ENCODE results near the gene NUP35. TPM values are rescaled to one million over a fixed set of nuclear protein-coding genes. Genes with fewer than 3 reads are reported as not detected.

NUP35 gene
- total RNA-seq, 2 experiments from 2014 or later, result 36.0 to 50.5 TPM

DNA sequence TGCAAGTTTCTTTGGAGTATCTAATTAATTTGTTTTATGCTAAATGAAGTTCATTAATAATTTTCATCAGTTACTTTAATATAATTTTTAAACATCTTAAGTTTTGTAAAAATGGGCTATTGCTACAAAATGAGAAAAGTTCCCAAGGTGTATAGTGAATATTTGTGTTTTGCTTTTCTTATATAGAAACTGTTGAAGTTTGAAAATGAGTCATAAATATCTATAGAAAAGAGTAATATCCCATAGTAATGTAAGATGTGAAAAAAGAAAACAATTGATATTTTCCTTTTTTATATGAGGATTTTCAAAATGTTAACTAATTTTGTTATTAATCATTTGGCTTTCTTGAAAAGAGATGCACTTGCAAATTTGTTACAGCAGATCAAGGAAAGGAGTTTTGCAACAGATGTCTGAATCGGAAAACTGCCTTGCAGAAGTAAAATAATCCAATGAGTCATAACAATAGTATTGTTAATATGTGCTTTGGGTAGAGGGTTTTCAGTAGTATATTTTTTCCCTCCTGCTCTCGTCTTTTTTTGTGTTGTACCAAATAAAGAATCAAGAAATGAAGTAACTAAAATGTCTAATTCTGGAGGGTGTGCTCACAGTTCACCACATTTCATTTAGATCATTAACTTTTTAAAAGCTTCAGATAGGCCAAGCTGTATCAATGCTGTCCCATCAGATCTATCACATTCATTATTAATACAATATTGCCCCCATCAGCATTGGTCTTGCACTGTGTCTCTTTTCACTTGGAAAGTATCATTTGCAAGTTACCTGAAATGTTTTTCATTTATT lies 30.2 kb upstream of the NUP35 start:
- POLR2A ChIA-PET, result no interaction called here

DNA sequence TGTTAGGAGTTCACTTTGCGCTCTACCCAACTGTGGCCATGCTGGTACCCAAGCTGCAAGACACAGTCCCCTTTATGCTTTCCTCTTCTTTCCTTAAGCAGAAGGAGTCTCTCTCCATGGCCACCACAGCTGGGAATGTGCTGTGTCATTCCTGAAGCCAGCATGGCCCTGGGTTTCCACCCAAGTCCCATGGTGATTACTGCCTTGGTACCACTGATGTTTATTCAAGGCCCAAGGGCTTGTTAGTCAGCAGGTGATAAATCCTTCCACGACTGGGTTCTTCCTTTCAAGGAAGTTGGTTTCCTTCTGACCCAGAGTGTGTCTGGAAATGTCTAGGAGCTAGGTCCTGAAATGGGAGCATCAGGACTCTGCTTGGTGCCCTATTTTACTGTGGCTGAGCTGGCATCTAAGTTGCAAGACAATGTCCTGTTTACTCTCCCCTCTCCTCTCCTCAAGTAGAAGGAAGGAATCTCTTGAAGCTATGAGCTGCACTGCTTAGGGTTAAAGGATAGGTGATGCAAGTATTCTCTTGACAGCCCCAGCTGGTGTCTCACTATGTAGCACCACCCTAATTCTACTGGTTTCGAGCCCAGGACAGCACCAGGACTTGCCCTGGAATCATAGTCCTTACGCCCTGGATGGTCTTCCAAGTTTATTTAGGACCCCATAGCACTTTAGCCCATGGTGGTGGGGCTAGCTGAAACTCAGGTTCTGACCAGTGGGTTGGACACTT lies 18.7 kb upstream of the NUP35 start:
- H3K27me3 Mint-ChIP-seq, result peaks cover 7% of the 10 kb centered on the region
- CTCF ChIA-PET, result no interaction called here
- intact Hi-C loops (cut with DNase I, micrococcal nuclease), result no loop called here
- H3K27ac Mint-ChIP-seq, result no peak overlapping the region
- H3K9me3 Mint-ChIP-seq (ENCODE audit: low read depth), result no peaks in the 10 kb centered on the region
- no peaks in the 10 kb centered on the region for H3K36me3 Mint-ChIP-seq (ENCODE audit: low read depth)
- ATAC-seq, result no peak
- DNase-seq, result no peak
- H3K4me3 Mint-ChIP-seq, result no peak overlapping the region
- no peaks in the 10 kb centered on the region for H3K4me1 Mint-ChIP-seq
- POLR2A ChIA-PET, result no interaction called here

More for the DNA sequence above, 30.2 kb upstream of the NUP35 start:
- no peak for ATAC-seq
- H3K4me3 Mint-ChIP-seq, result no peak overlapping the region
- H3K27me3 Mint-ChIP-seq, result no peaks in the 10 kb centered on the region
- no peaks in the 10 kb centered on the region for H3K9me3 Mint-ChIP-seq (ENCODE audit: low read depth)
- CTCF ChIA-PET, result interaction anchor here (0.7 to 1.1 kb wide), 3 partner anchors 15 to 39 kb away, joined by 3 to 4 read pairs (median 3); no protein-coding TSS in a partner anchor
- no peak overlapping the region for H3K27ac Mint-ChIP-seq
- no peaks in the 10 kb centered on the region for H3K4me1 Mint-ChIP-seq
- intact Hi-C loops (cut with DNase I, micrococcal nuclease), result no loop called here
- DNase-seq, result no peak
- no peaks in the 10 kb centered on the region for H3K36me3 Mint-ChIP-seq (ENCODE audit: low read depth)

DNA sequence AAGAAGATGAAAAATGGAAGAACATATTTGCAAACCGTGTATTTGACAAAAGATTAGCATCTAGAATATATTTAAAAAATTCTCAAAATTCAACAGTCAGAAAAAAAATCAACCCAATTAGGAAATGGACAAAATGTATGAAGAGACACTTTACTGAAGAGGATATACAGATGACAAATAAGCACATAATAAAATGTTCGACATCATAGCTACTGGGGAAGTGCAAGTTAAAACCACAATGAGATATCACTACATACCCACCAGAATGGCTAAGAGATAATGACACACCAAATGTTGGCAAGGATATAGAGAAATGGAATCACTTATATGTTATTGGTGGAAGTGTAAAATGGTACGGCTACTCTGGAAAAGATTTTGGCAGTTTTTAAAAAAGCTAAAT lies 11.7 kb upstream of the NUP35 start:
- ChIA-PET POLR2A (no interaction called here), CTCF (no interaction called here)
- H3K4me3 Mint-ChIP-seq, result no peak overlapping the region
- H3K36me3 Mint-ChIP-seq (ENCODE audit: low read depth), result no peaks in the 10 kb centered on the region
- no peak for DNase-seq
- no peak for ATAC-seq
- no peaks in the 10 kb centered on the region for H3K9me3 Mint-ChIP-seq (ENCODE audit: low read depth)
- intact Hi-C loops (cut with DNase I, micrococcal nuclease), result no loop called here
- peaks cover 2% of the 10 kb centered on the region for H3K4me1 Mint-ChIP-seq
- peaks cover 12% of the 10 kb centered on the region for H3K27me3 Mint-ChIP-seq
- H3K27ac Mint-ChIP-seq, result no peak overlapping the region

DNA sequence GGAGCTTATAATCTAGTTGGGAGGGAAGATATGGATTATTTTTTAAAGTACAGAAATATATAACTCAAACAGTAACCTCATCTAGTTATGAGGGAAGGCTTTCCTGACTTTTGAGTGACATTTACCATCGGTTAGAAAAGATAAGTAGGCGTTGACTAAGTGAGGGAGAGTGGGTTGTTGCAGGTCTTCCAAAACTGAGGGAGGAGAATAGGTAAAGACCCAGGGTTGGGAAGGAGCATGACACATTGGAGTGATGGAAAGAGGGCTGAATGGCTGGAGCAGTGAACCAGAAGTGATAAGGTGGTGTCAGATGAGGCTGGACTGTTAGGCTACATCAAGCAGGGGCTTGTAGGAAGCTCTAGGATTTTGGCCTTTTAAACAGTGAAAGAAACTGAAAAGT lies 10.6 kb upstream of the NUP35 start:
- intact Hi-C loops (cut with DNase I, micrococcal nuclease), result no loop called here
- Mint-ChIP-seq H3K27me3 (peaks cover 14% of the 10 kb centered on the region), H3K4me3 (no peak overlapping the region), H3K4me1 (peaks cover 2% of the 10 kb centered on the region), H3K36me3 (ENCODE audit: low read depth) (no peaks in the 10 kb centered on the region), H3K9me3 (ENCODE audit: low read depth) (no peaks in the 10 kb centered on the region), H3K27ac (no peak overlapping the region)
- CTCF ChIA-PET, result interaction anchor here (0.8 kb wide), 1 partner anchor 24 kb away, joined by 3 read pairs; no protein-coding TSS in a partner anchor
- POLR2A ChIA-PET, result no interaction called here
- DNase-seq, result no peak
- ATAC-seq, result no peak

DNA sequence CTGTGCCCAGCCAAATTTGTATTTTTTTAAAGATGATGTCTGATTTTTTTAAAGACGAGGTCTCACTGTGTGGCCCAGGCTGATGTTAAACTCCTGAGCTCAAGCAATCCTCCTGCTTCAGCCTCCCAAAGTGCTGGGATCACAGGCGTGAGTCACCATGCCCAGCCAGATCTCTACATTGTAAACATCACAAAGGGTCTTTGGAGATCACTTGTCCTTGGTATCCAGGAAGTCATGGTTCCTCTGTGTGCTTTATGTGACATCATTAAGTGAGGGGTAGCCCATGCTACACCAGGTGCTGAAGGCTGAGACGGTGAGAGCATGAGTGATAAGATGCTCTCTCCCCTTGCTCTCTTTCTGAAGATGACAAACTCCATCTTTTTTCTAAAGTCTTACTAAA lies 7.0 kb upstream of the NUP35 start:
- no peaks in the 10 kb centered on the region for H3K36me3 Mint-ChIP-seq (ENCODE audit: low read depth)
- H3K27me3 Mint-ChIP-seq, result peaks cover 20% of the 10 kb centered on the region
- ChIA-PET POLR2A (no interaction called here), CTCF (interaction anchor here (0.6 kb wide), 1 partner anchor 11 kb away, joined by 5 read pairs; no protein-coding TSS in a partner anchor)
- intact Hi-C loops (cut with DNase I, micrococcal nuclease), result no loop called here
- no peak overlapping the region for H3K27ac Mint-ChIP-seq
- ATAC-seq, result no peak
- peaks cover 2% of the 10 kb centered on the region for H3K4me1 Mint-ChIP-seq
- no peak for DNase-seq
- H3K4me3 Mint-ChIP-seq, result no peak overlapping the region
- H3K9me3 Mint-ChIP-seq (ENCODE audit: low read depth), result no peaks in the 10 kb centered on the region

DNA sequence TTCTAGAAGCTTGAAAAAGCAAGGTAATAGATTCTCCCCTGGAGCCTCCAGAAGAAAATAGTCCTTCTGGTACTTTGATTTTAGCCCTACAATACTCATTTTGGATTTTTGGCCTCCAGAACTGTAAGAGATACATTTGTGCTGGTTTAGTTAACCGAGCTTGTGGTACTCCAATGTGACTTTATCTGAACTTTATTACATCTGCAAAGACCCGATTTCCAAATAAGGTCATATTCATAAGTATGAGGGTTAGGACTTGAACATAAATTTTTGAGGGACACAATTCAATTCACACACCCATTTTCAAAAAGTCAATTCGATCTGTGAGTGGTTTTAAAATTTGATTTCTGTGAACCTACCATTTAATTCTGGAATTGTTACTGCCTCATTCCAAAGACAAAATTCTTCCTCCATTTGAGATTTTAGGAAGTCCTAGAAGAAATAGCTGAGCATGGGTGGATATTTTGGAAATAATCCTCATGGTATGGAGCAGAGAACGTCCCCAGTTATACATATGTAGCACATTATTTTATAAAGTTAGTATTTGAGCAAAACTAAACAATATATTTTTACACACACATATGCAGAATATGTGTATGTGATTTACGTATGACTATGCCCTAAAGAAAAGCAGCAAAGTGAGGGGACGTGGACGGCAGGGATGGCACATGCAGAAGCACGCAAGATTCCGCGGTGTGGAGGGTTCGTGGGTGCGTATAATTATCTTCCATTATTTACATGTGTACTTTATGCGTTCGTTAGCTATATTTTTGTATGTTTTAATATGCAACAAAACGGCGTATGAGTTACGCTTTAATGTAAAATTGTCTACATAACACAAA lies 905 bp upstream of the NUP35 start:
- peaks cover 5% of the 10 kb centered on the region for H3K36me3 Mint-ChIP-seq (ENCODE audit: low read depth)
- peak; percentile 10 for DNase-seq
- H3K27ac Mint-ChIP-seq, result peak overlapping the region; percentile 97
- CTCF ChIA-PET, result interaction anchor here (0.7 to 1.9 kb wide), 2 partner anchors 15 to 45 kb away, joined by 3 to 4 read pairs; partner anchors contain the start of gene DUSP19
- H3K4me3 Mint-ChIP-seq, result peak overlapping the region; percentile 96
- H3K4me1 Mint-ChIP-seq, result peaks cover 22% of the 10 kb centered on the region
- no peak for ATAC-seq
- no peaks in the 10 kb centered on the region for H3K9me3 Mint-ChIP-seq (ENCODE audit: low read depth)
- intact Hi-C loops (cut with DNase I, micrococcal nuclease), result loop anchor here in 1 of 2 experiments (10.0 kb wide), 1 partner anchor 1229 kb away; the partner anchor contains the start of gene ITPRID2
- POLR2A ChIA-PET, result interaction anchor here (1.6 kb wide), 1 partner anchor 45 kb away, joined by 7 read pairs; the partner anchor contains the start of gene DUSP19
- peaks cover 12% of the 10 kb centered on the region for H3K27me3 Mint-ChIP-seq

DNA sequence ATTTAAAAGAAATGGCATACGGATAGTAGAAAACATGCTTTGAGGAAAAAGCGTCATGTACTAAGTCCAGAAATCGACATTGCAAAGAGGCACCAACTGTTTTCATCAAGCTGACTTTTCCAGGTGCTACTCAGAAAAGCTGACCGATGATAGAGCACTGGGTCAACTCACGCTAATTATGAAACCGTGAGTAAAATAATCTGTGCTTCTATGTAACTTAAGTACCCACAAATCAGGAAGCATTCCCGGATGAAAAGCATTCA lies 353 bp upstream of the NUP35 start:
- DNase-seq (no peak), ATAC-seq (peak; percentile 30)
- peaks cover 23% of the 10 kb centered on the region for H3K4me1 Mint-ChIP-seq
- H3K4me3 Mint-ChIP-seq, result peak overlapping the region; percentile 96
- POLR2A ChIA-PET, result interaction anchor here (1.6 kb wide), 1 partner anchor 45 kb away, joined by 7 read pairs; the partner anchor contains the start of gene DUSP19
- H3K36me3 Mint-ChIP-seq (ENCODE audit: low read depth), result peaks cover 7% of the 10 kb centered on the region
- peaks cover 9% of the 10 kb centered on the region for H3K27me3 Mint-ChIP-seq
- H3K27ac Mint-ChIP-seq, result peak overlapping the region; percentile 97
- CTCF ChIA-PET, result interaction anchor here (0.7 to 1.9 kb wide), 2 partner anchors 16 to 45 kb away, joined by 3 to 4 read pairs; partner anchors contain the start of gene DUSP19
- H3K9me3 Mint-ChIP-seq (ENCODE audit: low read depth), result no peaks in the 10 kb centered on the region
- intact Hi-C loops (cut with DNase I, micrococcal nuclease), result loop anchor here (1.0 to 10.0 kb wide), 5 partner anchors 46 to 1229 kb away; partner anchors contain the start of genes DNAJC10 (in 2 of the 2), DUSP19 (in 2 of the 2), ITPRID2 (in 1 of the 2) and NCKAP1 (in 1 of the 2)

DNA sequence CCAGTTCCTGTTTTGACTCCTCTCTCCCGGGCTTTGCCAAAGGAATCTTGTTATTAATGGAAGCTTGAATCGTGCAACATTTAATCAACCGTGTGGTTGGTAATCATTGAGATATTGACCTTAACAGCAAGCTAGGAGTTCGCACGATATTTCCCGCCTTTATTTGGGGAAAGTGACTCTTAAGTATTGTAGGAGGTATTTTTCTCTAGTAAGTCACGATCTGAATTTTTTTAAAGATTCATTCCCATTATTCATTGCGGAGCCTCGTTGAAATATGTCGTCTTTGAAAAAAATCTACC lies 663 bp downstream of the NUP35 start:
- H3K9me3 Mint-ChIP-seq (ENCODE audit: low read depth), result no peaks in the 10 kb centered on the region
- H3K4me1 Mint-ChIP-seq, result peaks cover 25% of the 10 kb centered on the region
- ChIA-PET POLR2A (no interaction called here), CTCF (interaction anchor here (1.2 to 1.9 kb wide), 2 partner anchors 46 to 85 kb away, joined by 4 to 5 read pairs; partner anchors contain the start of gene DUSP19)
- no peak for ATAC-seq
- H3K36me3 Mint-ChIP-seq (ENCODE audit: low read depth), result peaks cover 16% of the 10 kb centered on the region
- H3K27ac Mint-ChIP-seq, result peak overlapping the region; percentile 97
- intact Hi-C loops (cut with DNase I, micrococcal nuclease), result loop anchor here (1.0 to 10.0 kb wide), 5 partner anchors 47 to 1230 kb away; partner anchors contain the start of genes DNAJC10 (in 2 of the 2), DUSP19 (in 2 of the 2), ITPRID2 (in 1 of the 2) and NCKAP1 (in 1 of the 2)
- H3K4me3 Mint-ChIP-seq, result peak overlapping the region; percentile 96
- H3K27me3 Mint-ChIP-seq, result peaks cover 6% of the 10 kb centered on the region
- no peak for DNase-seq

DNA sequence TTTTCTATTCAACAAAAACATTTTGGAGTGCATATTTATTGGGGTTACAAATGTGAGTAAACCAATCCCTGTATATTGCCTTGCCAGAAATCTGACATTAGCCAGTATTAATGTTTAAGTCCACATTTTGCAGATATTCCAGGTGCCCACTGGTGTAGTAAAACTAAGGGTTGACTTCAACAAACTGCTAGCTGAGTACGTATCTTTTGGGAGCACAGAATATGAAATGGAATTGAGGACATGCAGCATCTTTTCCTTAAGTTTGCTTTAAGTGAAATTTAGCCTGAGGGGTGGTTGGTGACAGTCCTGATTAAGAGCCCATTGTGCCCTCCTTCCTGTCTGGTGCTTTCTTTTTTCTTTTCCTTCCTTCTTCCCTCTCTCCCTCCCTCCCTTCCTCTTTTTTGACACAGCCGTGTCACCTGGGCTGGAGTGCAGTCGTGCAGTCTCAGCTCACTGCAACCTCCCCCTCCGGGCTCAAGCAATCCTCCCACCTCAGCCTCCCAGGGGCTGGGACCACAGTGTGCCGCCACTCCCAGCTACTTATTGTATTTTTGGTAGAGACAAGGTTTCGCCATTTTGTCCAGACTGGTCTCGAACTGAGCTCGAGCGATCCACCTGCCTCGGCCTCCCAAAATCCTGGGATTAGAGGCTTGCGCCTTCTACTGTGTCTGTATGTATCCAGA lies 1.6 kb downstream of the NUP35 start:
- H3K27ac Mint-ChIP-seq, result peak overlapping the region; percentile 51
- CTCF ChIA-PET, result interaction anchor here (1.2 kb wide), 1 partner anchor 86 kb away, joined by 5 read pairs; no protein-coding TSS in a partner anchor
- POLR2A ChIA-PET, result no interaction called here

DNA sequence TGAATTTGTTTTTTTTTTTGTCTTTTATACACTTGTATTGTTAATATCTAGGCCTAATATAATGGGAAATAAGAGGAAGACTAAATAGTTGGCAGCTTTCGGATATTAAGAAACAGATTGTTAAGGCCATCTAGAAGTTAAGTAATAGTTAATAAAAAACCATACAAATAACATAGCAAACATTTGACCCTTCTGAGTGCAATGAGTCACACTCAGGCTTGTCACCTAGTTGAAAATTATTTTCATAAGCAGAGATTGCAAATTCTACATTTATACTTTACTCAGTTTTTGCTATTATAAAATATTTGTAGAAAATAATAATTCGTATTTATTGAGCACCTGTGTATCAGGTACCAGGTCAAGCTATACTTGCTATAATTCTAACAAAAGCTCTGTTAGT lies 2.4 kb downstream of the NUP35 start:
- Mint-ChIP-seq H3K4me3 (no peak overlapping the region), H3K36me3 (ENCODE audit: low read depth) (peaks cover 25% of the 10 kb centered on the region)
- CTCF ChIA-PET, result no interaction called here

More for the DNA sequence above, 1.6 kb downstream of the NUP35 start:
- Mint-ChIP-seq H3K27me3 (no peaks in the 10 kb centered on the region), H3K4me1 (peaks cover 25% of the 10 kb centered on the region), H3K36me3 (ENCODE audit: low read depth) (peaks cover 19% of the 10 kb centered on the region), H3K4me3 (peak overlapping the region; percentile 96), H3K9me3 (ENCODE audit: low read depth) (no peaks in the 10 kb centered on the region)
- ATAC-seq, result no peak
- DNase-seq, result no peak
- intact Hi-C loops (cut with DNase I, micrococcal nuclease), result loop anchor here (2.0 to 10.0 kb wide), 3 partner anchors 89 to 1231 kb away; partner anchors contain the start of genes DNAJC10 (in 2 of the 2) and ITPRID2 (in 1 of the 2)

More for the DNA sequence above, 2.4 kb downstream of the NUP35 start:
- ATAC-seq, result no peak
- POLR2A ChIA-PET, result no interaction called here
- DNase-seq, result no peak
- peaks cover 27% of the 10 kb centered on the region for H3K4me1 Mint-ChIP-seq
- intact Hi-C loops (cut with DNase I, micrococcal nuclease), result loop anchor here in 1 of 2 experiments (10.0 kb wide), 1 partner anchor 1232 kb away; the partner anchor contains the start of gene ITPRID2
- H3K9me3 Mint-ChIP-seq (ENCODE audit: low read depth), result no peaks in the 10 kb centered on the region
- no peaks in the 10 kb centered on the region for H3K27me3 Mint-ChIP-seq
- H3K27ac Mint-ChIP-seq, result no peak overlapping the region
